ENCODE results near the gene ARHGEF10L.

ARHGEF10L gene

DNA sequence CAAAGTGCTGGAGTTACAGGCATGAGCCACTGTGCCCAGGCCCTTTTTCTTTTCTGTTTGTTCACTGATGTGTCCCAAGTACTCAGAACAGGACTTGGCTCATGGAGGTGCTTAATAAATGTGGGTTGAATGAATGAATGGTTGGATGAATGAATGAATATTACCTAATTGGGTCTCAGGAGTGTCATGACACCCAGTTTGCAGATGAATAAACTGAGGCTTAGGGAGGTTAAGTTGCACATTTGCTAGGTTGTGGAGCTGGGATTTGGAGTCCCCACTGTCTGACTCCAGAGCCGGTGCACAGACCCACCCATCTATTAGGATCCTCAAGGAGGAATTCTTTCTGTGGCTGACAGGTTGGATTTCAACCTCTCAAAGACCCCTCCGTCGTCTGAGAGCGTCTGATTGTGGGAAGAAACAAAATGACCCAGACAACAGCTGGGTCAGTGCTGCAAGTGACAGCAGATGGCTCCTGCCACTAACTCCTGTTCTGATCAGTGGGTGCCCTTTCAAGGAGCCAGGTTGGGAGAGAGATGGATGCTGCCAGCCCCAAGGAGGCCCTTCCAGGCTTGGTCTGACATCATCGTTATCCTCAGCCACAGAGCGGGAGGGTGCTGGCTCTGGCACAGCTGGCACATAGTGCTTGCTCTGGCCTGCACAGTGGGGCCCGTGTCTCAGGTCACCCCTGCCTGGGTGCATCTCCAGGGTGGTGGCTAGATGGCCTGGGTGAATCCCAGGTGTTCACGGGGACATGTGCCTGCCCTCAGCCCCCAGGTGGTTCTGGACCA is 24.2 kb downstream of the ARHGEF10L start (continued):
- TF ChIP-seq OVOL3 (tag by site-specific recombination; IDR thresholded peaks at IDR 0.05) (no peak), ZFP41 (tag by site-specific recombination; IDR thresholded peaks at IDR 0.05; ENCODE audit: borderline replicate concordance) (no peak), BCL11A (tag by site-specific recombination; IDR thresholded peaks at IDR 0.05; ENCODE audit: low read depth) (no peak), ZBTB7A (tag by site-specific recombination; IDR thresholded peaks at IDR 0.05; ENCODE audit: low read depth) (no peak), ZNF623 (tag by site-specific recombination; IDR thresholded peaks at IDR 0.05) (no peak), ZNF664 (tag by site-specific recombination; IDR thresholded peaks at IDR 0.05) (no peak), ZNF140 (tag by site-specific recombination; IDR thresholded peaks at IDR 0.05) (no peak), ZNF571 (tag by site-specific recombination; IDR thresholded peaks at IDR 0.05) (no peak), ZSCAN4 (tag by site-specific recombination; IDR thresholded peaks at IDR 0.05) (no peak), ZNF837 (tag by site-specific recombination; IDR thresholded peaks at IDR 0.05) (no peak), ZNF391 (tag by site-specific recombination; IDR thresholded peaks at IDR 0.05; ENCODE audit: borderline replicate concordance, low read depth) (no peak), ZNF404 (tag by site-specific recombination; IDR thresholded peaks at IDR 0.05) (no peak), ZNF416 (tag by site-specific recombination; IDR thresholded peaks at IDR 0.05) (no peak), GLIS1 (tag by site-specific recombination; IDR thresholded peaks at IDR 0.05) (peak; percentile 37; the same call in 1 of the 2 replicates), ZIC2 (tag by site-specific recombination; IDR thresholded peaks at IDR 0.05) (peak; percentile 85), ZNF138 (tag by site-specific recombination; IDR thresholded peaks at IDR 0.05; ENCODE audit: borderline replicate concordance) (no peak), ZNF510 (tag by site-specific recombination; IDR thresholded peaks at IDR 0.05; ENCODE audit: insufficient replicate concordance) (no peak), ZFP37 (tag by site-specific recombination; IDR thresholded peaks at IDR 0.05) (no peak), HOXD13 (CRISPR knock-in tag; IDR thresholded peaks at IDR 0.05; ENCODE audit: borderline replicate concordance) (no peak), ZNF701 (tag by site-specific recombination; IDR thresholded peaks at IDR 0.05) (no peak), ZNF48 (tag by site-specific recombination; IDR thresholded peaks at IDR 0.05) (no peak), ZNF202 (tag by site-specific recombination; IDR thresholded peaks at IDR 0.05; ENCODE audit: borderline replicate concordance) (no peak), IKZF3 (tag by site-specific recombination; IDR thresholded peaks at IDR 0.05) (no peak), ZNF175 (tag by site-specific recombination; IDR thresholded peaks at IDR 0.05) (no peak), ZNF16 (tag by site-specific recombination; IDR thresholded peaks at IDR 0.05; ENCODE audit: low read depth) (no peak), MZF1 (tag by site-specific recombination; IDR thresholded peaks at IDR 0.05; ENCODE audit: borderline replicate concordance) (no peak), REPIN1 (tag by site-specific recombination; IDR thresholded peaks at IDR 0.05; ENCODE audit: low read depth) (no peak), ZNF211 (tag by site-specific recombination; IDR thresholded peaks at IDR 0.05; ENCODE audit: low read depth) (no peak), RBAK (tag by site-specific recombination; IDR thresholded peaks at IDR 0.05) (no peak), GLI2 (tag by site-specific recombination; IDR thresholded peaks at IDR 0.05; ENCODE audit: borderline replicate concordance, low read depth) (no peak), ZFHX2 (tag by site-specific recombination; conservative IDR thresholded peaks at IDR 0.05) (no peak), ZEB2 (tag by site-specific recombination; IDR thresholded peaks at IDR 0.05) (no peak), ZNF843 (tag by site-specific recombination; IDR thresholded peaks at IDR 0.05) (no peak), ZNF621 (tag by site-specific recombination; IDR thresholded peaks at IDR 0.05) (no peak), ZSCAN16 (tag by site-specific recombination; IDR thresholded peaks at IDR 0.05) (no peak)
- TF ChIP-seq, protein P1, sequence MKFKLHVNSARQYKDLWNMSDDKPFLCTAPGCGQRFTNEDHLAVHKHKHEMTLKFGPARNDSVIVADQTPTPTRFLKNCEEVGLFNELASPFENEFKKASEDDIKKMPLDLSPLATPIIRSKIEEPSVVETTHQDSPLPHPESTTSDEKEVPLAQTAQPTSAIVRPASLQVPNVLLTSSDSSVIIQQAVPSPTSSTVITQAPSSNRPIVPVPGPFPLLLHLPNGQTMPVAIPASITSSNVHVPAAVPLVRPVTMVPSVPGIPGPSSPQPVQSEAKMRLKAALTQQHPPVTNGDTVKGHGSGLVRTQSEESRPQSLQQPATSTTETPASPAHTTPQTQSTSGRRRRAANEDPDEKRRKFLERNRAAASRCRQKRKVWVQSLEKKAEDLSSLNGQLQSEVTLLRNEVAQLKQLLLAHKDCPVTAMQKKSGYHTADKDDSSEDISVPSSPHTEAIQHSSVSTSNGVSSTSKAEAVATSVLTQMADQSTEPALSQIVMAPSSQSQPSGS (tag by site-specific recombination; IDR thresholded peaks at IDR 0.05; ENCODE audit: low read depth): 0 out of 2 replicates have a peak, but pooled peaks have one; percentile 5
- TF ChIP-seq, protein P2, sequence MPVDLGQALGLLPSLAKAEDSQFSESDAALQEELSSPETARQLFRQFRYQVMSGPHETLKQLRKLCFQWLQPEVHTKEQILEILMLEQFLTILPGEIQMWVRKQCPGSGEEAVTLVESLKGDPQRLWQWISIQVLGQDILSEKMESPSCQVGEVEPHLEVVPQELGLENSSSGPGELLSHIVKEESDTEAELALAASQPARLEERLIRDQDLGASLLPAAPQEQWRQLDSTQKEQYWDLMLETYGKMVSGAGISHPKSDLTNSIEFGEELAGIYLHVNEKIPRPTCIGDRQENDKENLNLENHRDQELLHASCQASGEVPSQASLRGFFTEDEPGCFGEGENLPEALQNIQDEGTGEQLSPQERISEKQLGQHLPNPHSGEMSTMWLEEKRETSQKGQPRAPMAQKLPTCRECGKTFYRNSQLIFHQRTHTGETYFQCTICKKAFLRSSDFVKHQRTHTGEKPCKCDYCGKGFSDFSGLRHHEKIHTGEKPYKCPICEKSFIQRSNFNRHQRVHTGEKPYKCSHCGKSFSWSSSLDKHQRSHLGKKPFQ (tag by site-specific recombination; IDR thresholded peaks at IDR 0.05): no peak
- TF ChIP-seq, protein P3, sequence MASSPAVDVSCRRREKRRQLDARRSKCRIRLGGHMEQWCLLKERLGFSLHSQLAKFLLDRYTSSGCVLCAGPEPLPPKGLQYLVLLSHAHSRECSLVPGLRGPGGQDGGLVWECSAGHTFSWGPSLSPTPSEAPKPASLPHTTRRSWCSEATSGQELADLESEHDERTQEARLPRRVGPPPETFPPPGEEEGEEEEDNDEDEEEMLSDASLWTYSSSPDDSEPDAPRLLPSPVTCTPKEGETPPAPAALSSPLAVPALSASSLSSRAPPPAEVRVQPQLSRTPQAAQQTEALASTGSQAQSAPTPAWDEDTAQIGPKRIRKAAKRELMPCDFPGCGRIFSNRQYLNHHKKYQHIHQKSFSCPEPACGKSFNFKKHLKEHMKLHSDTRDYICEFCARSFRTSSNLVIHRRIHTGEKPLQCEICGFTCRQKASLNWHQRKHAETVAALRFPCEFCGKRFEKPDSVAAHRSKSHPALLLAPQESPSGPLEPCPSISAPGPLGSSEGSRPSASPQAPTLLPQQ (tag by site-specific recombination; IDR thresholded peaks at IDR 0.05): peak; percentile 91
